ENCODE results near the gene MAVS.

DNA sequence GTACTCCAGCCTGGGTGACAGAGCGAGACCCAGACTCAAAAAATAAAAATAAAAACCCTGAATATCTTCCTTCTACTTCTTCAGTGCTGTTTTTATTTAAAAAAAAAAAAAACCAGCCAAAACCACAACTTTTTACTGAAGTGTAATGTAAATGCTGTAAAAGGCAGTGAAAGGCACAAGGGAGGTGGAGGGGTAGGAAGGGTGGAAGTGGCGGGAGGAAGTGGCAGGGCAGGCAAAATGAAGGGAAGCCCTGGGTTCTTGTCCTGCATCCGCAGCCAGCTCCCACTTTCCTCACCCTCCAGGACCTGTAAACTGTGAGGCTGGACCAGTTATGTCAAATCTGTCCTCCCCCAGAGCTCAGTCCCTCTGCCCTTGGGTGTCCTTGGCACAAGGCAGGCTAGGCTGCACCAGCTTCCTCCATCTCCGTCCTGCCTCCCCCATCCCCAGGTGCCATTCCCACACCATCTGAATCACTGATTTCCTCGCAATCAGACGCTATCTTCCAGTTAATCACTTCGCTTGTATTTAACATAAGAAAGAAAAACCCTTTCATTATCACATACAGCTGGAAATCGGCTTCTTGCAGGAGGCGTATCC lies 28.8 kb downstream of the MAVS start:
- TF ChIP-seq, protein P1, sequence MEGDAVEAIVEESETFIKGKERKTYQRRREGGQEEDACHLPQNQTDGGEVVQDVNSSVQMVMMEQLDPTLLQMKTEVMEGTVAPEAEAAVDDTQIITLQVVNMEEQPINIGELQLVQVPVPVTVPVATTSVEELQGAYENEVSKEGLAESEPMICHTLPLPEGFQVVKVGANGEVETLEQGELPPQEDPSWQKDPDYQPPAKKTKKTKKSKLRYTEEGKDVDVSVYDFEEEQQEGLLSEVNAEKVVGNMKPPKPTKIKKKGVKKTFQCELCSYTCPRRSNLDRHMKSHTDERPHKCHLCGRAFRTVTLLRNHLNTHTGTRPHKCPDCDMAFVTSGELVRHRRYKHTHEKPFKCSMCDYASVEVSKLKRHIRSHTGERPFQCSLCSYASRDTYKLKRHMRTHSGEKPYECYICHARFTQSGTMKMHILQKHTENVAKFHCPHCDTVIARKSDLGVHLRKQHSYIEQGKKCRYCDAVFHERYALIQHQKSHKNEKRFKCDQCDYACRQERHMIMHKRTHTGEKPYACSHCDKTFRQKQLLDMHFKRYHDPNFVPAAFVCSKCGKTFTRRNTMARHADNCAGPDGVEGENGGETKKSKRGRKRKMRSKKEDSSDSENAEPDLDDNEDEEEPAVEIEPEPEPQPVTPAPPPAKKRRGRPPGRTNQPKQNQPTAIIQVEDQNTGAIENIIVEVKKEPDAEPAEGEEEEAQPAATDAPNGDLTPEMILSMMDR (IDR thresholded peaks at IDR 0.05; ENCODE audit: insufficient read depth, low read length): no peak
- TF ChIP-seq REST (IDR thresholded peaks at IDR 0.05; ENCODE audit: insufficient replicate concordance, low read depth) (no peak), POLR2AphosphoS5 (IDR thresholded peaks at IDR 0.05; ENCODE audit: low read depth) (no peak), SPI1 (IDR thresholded peaks at IDR 0.05; ENCODE audit: borderline replicate concordance, low read depth) (peak; percentile 74; the same call in 1 of the 2 replicates)
